AML-193 (cell line): ENCODE results near the gene TAF1B.
"Not testable (repeated sequence)": the region's sequence is repeated elsewhere in the genome, so short reads cannot be mapped to it uniquely, and the experiment has no call there.

Experiments used
- DNase-seq, 2 experiments: peaks; one replicate each; lab custom pipeline; 2025; lab: John Stamatoyannopoulos, UW

The TAF1B gene

GRCh38 chr2:9832586-9832985 is 10.7 kb upstream of the TAF1B start:
- DNase-seq = no peak

DNA sequence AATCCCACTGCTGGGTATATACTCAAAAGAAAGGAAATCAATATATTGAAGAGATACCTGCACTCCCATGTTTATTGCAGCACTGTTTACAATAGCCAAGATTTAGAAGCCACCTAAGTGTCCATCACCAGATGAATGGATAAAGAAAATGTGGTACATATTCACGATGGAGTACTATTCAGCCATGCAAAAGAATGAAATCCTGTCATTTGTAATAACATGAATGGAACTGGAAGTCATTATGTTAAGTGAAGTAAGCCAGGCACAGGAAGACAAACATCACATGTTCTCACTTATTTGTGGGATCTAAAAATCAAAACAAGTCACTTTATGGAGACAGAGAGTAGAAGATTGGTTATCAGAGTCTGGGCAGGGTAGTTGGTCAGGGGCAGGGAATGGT is 8.2 kb upstream of the TAF1B start:
- not testable (repeated sequence) for DNase-seq

GRCh38 chr2:9836074-9836473 is 7.2 kb upstream of the TAF1B start:
- no peak for DNase-seq

- no peak for DNase-seq
Measured at GRCh38 chr2:9836517-9836916, 6.8 kb upstream of the TAF1B start.

GRCh38 chr2:9837451-9837850 is 5.8 kb upstream of the TAF1B start:
- DNase-seq = no peak

- no peak for DNase-seq
Measured at GRCh38 chr2:9838391-9838790, 4.9 kb upstream of the TAF1B start.

GRCh38 chr2:9842487-9843228 is 616 bp upstream of the TAF1B start:
- no peak for DNase-seq

- DNase-seq = no peak
Measured at GRCh38 chr2:9844036-9844483, 786 bp downstream of the TAF1B start.

GRCh38 chr2:9844576-9844975 is 1.3 kb downstream of the TAF1B start:
- DNase-seq = peak; percentile 6 to 18

DNA sequence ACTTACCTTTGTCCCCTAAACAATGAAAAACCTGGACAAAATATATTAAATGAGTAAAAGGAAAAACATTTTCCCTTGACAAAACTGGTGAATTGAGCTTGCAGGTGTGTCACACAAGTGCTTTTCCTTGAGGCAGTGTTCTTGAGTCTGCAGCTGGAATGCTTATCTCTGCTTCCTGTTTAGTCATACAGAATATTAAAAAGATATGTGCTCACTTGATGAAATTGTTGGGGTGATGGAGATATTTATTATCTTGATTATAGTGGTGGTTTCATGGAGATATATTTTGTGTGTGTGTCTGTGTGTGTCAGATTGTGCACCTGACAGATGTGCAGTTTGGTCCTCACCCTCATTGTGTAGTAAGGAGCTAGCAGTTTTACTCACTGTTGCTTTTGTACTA is 3.3 kb downstream of the TAF1B start:
- no peak for DNase-seq

- DNase-seq = no peak
Measured at GRCh38 chr2:9847140-9847539, 3.9 kb downstream of the TAF1B start.

- DNase-seq = no peak
Measured at GRCh38 chr2:9852881-9853280, 9.6 kb downstream of the TAF1B start.

- DNase-seq = no peak
Measured at GRCh38 chr2:9857814-9858729, 14.8 kb downstream of the TAF1B start.

- no peak for DNase-seq
Measured at GRCh38 chr2:9858730-9859068, 15.4 kb downstream of the TAF1B start.

GRCh38 chr2:9860922-9861580 is 17.8 kb downstream of the TAF1B start:
- not testable (repeated sequence) for DNase-seq

GRCh38 chr2:9867881-9868280 is 24.6 kb downstream of the TAF1B start:
- no peak for DNase-seq

GRCh38 chr2:9873337-9873736 is 30.1 kb downstream of the TAF1B start:
- no peak for DNase-seq

- no peak for DNase-seq
Measured at GRCh38 chr2:9877026-9877425, 33.8 kb downstream of the TAF1B start.

GRCh38 chr2:9877726-9878125 is 34.5 kb downstream of the TAF1B start:
- no peak for DNase-seq

DNA sequence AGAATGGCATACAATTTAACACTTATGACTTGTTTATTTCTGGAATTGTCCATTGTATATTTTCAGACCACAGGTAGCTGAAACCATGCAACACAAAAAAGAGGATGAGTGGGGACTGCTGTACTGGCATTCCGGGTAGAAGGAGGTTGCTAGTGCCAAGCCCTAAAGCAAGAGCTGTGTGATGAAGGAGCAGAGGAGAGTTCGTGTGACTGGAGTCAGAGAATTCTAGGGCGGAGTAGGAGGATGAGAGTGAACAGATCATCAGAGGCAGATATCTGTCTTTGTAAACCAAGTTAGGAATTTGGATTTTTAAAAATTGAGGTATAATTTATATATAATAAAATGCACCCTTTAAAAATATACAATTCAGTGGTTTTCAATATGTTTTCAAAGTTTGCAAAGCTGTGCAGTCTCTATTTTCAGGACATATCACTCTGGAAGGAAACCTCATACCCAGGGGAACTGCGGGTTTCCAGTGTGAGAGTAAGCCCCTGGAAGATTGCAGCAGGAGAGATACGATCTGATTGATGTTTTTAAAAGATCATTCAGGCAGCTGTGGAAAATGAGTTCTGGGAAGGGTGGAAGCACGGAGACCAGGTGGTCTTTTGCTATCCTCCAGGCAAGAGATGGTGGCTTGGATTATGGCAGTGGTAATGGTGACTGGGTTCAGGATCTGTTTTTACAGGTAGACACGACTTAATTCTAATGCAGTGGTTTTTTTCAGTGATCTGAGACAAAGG is 36.4 kb downstream of the TAF1B start:
- DNase-seq = no peak

- DNase-seq = no peak
Measured at GRCh38 chr2:9883897-9884296, 40.6 kb downstream of the TAF1B start.

- DNase-seq = no peak
Measured at GRCh38 chr2:9884436-9884835, 41.2 kb downstream of the TAF1B start.
